ENCODE measurements around the gene RPS6KB2.

DNA sequence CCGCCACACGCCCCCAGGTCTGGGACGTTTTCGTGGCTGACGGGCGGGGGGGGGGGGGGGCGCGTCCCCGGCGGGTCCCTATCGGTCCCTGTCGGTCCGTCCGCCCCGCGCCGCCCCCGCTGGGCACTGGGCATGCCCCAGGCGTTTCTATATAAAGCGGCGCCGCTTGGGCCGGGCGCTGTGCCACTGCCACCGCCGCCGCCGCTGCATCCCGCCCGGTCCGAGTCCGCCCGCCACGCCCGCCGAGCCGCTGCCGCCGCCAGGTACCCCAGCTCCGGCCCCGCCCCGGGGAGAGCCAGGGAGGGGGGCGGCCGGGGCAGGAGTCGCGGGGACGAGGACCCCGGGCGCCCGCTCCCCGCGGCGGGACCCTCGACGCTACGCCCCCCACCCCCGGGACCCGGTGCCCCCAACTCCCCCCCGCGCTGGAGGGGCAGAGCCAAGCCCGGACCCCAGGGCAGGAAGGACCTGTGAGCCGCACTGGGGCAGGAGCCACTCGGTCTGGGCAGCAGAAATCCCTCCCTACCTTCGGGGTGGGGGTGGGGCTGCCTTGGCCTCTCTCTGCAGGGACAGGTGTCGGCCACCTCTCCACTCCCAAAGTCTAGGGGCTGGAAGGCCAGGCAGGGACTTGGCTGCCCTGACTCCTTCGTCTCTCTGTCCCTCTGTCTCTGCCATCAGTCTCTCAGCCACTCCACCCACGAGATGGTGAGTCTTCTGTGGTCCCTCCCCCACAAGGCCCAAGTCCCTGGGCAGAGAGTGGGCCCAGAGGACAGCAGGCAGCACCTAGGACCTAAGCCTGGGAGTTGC lies 12.6 kb upstream of the RPS6KB2 start, which contains the start of gene CARNS1:
- TF ChIP-seq, protein P1, sequence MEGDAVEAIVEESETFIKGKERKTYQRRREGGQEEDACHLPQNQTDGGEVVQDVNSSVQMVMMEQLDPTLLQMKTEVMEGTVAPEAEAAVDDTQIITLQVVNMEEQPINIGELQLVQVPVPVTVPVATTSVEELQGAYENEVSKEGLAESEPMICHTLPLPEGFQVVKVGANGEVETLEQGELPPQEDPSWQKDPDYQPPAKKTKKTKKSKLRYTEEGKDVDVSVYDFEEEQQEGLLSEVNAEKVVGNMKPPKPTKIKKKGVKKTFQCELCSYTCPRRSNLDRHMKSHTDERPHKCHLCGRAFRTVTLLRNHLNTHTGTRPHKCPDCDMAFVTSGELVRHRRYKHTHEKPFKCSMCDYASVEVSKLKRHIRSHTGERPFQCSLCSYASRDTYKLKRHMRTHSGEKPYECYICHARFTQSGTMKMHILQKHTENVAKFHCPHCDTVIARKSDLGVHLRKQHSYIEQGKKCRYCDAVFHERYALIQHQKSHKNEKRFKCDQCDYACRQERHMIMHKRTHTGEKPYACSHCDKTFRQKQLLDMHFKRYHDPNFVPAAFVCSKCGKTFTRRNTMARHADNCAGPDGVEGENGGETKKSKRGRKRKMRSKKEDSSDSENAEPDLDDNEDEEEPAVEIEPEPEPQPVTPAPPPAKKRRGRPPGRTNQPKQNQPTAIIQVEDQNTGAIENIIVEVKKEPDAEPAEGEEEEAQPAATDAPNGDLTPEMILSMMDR (IDR thresholded peaks at IDR 0.05; ENCODE audit: poor library complexity): no peak
- no peak for TF ChIP-seq EZH2 (IDR thresholded peaks at IDR 0.05; ENCODE audit: borderline replicate concordance)
